Choroid plexus epithelial cell (primary cell): ENCODE measurements around the gene WTIP.

Experiments
- DNase-seq: peaks from one replicate; pipeline ENCODE4 v3.0.0-alpha.2; 2010; ENCODE audit warnings: low read depth
- H3K4me3 ChIP-seq: 2 replicates; pipeline ENCODE4 v1.5.1; 2011; ENCODE audit warnings: low read depth, mild to moderate bottlenecking, control low read depth, low read length, moderate library complexity
- TF ChIP-seq, protein P1 (sequence below): conservative IDR thresholded peaks from 2 replicates; pipeline ENCODE4 v1.5.1; 2011; ENCODE audit warnings: low read depth, mild to moderate bottlenecking, control low read depth, inconsistent platforms, low read length, moderate library complexity

The WTIP gene

DNA sequence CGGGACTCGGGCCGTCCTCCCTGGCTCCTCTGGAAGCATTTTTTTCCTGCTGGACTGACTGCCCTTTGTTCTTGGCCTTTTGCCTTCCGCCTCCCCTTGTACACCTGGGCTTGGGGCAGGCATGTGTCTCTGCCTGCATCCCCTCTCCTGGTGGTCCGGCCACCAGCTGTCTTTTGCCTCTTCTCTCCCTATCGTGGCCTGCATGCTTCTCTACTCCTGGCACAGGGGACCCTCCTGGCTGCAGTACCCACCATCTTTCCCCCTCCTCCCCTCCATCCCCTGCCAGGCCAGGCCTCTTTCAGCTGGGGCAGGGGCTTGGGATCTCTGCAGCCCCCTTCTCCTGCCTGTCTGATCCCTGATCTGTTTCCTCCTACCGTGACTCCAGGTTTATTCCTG, 12.1 kb downstream of the WTIP start:
- no peak for DNase-seq
- H3K4me3 ChIP-seq, result no peak overlapping the region
- TF ChIP-seq, protein P1, sequence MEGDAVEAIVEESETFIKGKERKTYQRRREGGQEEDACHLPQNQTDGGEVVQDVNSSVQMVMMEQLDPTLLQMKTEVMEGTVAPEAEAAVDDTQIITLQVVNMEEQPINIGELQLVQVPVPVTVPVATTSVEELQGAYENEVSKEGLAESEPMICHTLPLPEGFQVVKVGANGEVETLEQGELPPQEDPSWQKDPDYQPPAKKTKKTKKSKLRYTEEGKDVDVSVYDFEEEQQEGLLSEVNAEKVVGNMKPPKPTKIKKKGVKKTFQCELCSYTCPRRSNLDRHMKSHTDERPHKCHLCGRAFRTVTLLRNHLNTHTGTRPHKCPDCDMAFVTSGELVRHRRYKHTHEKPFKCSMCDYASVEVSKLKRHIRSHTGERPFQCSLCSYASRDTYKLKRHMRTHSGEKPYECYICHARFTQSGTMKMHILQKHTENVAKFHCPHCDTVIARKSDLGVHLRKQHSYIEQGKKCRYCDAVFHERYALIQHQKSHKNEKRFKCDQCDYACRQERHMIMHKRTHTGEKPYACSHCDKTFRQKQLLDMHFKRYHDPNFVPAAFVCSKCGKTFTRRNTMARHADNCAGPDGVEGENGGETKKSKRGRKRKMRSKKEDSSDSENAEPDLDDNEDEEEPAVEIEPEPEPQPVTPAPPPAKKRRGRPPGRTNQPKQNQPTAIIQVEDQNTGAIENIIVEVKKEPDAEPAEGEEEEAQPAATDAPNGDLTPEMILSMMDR, result no peak

DNA sequence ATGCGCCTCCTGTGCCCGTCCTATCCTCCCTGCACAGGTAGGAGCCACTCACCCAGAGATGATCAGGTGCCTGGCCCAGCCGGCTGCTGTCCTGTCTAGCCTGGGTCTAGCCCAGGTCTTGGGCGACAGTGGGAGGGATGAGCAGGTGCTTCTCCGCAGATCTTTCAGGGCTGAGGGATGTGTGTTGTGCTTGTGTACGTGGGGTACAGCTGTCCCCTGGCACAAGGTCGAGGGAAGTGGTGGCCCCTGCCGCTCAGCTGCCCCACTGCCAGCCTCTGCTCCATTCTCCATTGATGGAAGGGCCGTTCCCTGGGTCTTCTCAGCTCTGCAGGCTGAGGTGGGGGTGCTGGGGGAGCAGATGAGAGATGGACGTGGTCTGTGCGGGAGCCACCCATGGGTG, 13.0 kb downstream of the WTIP start:
- H3K4me3 ChIP-seq, result no peak overlapping the region
- no peak for DNase-seq
- TF ChIP-seq, protein P1, result no peak

DNA sequence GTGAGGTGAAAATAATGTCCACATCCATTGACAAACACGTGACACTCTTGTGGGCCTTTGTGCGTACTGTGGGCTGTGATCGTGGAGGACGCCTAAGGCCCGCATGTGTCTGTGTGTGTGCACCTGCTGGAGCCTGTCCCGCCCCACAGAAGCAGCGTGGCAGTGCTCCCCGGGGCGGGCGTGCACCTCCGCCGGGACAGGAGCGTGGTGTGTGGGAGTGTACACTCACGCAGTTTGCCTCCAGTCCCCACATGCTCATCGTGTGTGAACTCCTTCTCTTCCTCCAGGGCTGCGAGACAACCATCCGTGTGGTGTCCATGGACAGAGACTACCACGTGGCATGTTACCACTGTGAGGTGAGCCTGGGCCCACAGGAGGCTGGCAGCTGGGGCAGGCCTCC, 13.9 kb downstream of the WTIP start:
- TF ChIP-seq, protein P1, result no peak
- H3K4me3 ChIP-seq, result no peak overlapping the region
- no peak for DNase-seq

DNA sequence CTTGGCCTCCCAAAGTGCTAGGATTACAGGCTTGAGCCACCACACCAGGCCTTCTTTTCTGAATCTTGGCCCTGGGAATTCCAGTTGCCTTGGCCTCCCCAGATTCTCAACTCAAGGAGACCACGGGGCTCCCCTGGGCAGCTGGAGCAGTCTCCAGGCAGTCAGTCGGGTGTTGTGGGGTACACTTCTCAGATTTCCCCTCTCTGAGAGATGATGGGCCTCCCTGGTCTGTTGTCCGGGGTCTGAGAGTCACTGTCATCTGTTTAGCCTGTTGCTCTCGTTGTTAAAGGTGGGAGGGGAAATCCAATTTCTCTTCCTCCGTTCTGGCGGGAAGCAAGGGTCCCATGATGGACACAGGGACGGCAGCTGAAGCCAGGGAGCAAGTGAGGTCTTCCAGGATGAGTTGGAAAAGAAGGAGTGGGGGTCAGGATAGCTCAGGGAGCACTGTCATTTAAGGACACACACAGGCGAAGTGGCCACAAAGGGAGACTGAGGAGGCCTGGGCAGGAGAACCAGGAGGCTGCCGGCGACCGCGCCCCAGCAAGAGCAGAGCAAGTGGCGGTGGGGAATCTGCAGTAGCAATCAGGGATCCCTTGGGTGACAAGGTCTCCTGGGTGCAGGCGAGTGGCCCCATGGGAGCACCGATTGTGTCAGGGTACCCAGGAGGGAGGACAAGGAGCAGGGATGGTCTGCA, 15.7 kb downstream of the WTIP start:
- no peak for DNase-seq
- no peak overlapping the region for H3K4me3 ChIP-seq
- TF ChIP-seq, protein P1, result no peak

DNA sequence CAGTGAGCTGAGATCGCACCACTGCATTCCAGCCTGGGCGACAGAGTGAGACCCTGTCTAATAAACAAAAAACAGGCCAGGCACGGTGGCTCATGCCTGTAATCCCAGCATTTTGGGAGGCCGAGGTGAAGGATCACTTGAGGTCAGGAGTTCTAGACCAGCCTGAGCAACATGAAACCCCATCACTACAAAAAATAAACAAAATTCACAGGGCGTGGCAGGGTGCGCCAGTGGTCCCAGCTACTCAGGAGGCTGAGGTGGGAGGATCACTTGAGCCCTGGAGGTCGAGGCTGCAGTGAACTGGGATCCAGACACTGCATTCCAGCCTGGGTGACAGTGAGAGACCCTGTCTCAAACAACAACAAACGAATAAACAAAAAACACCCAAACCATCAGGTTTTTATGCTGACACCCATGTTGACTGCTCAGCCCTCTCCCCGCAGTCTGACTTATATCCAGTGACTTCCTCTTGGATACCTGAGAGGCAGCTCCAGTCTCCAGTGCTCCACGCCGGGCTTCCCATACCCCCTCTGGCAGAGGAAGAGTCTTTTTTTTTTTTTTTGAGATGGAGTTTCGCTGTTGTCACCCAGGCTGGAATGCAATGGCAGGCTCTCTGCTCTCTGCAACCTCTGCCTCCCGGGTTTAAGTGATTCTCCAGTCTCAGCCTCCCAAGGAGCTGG, 17.7 kb downstream of the WTIP start:
- no peak overlapping the region for H3K4me3 ChIP-seq
- DNase-seq, result no peak
- TF ChIP-seq, protein P1, result no peak

DNA sequence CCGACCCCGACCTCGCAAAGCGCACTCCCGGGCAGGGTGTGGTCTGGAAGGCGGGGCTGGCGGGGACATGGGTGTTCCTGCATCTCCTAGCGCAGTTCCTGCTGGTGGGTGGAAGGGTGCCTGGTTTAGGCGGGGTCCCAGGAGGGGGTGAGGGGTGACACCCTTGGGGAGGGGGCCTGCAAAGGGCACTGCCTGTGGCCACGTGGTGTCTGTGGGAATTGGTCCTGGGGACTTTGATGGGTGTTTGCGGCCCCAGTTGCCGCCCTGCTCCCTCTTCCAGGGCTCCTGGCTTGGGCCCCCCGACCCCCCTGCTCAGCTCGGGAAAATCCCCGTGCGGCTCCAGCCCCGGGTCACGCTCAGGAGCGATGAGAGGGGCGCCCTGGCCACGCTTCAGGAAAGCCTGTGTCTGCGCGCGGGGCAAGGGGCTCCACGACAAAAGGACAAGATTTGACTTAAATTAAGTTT, 19.1 kb downstream of the WTIP start:
- DNase-seq, result no peak
- no peak overlapping the region for H3K4me3 ChIP-seq
- TF ChIP-seq, protein P1, result no peak
